Lung (tissue), 12 donors: ENCODE data around the gene EHD3. TPM values are rescaled to one million over a fixed set of nuclear protein-coding genes. Genes with fewer than 3 reads are reported as not detected.

Experiments
- ATAC-seq: fragments of 200-7000 bp; cut with Tn5 transposase; one replicate; pipeline ENCODE4 v1.9.1; 2020; ENCODE audit warnings: moderate number of reproducible peaks; ENCODE audit not compliant: insufficient read depth, low FRiP score
- DNase-seq, 3 donors: peaks; one replicate each; pipeline ENCODE4 v3.0.0-alpha.2; 2013 to 2017
- H3K27ac ChIP-seq, 2 donors: one replicate each; pipeline ENCODE4 v1.5.1; 2013; ENCODE audit warnings: mild to moderate bottlenecking in 2 of 2, moderate library complexity in 2 of 2, control low read depth in 1 of 2, inconsistent platforms in 1 of 2, low read depth in 1 of 2, low read length in 1 of 2
- H3K27me3 ChIP-seq, 3 donors: one replicate each; pipeline ENCODE4 v1.5.1; 2013; ENCODE audit warnings: low read length in 2 of 3; ENCODE audit not compliant: control insufficient read depth in 3 of 3, insufficient read depth in 3 of 3
- H3K36me3 ChIP-seq, 4 donors: one replicate each; pipeline ENCODE4 v1.5.1; 2013; ENCODE audit warnings: low read length in 4 of 4, mild to moderate bottlenecking in 1 of 4, moderate library complexity in 1 of 4; ENCODE audit not compliant: control insufficient read depth in 4 of 4, insufficient read depth in 4 of 4
- H3K4me1 ChIP-seq, 5 donors: one replicate each; pipeline ENCODE4 v1.5.1; 2013; ENCODE audit warnings: low read length in 5 of 5, mild to moderate bottlenecking in 2 of 5, moderate library complexity in 1 of 5; ENCODE audit not compliant: control insufficient read depth in 5 of 5, insufficient read depth in 5 of 5
- H3K4me3 ChIP-seq: one replicate; pipeline ENCODE4 v1.5.1; 2013; ENCODE audit warnings: mild to moderate bottlenecking, control low read depth, moderate library complexity
- H3K9ac ChIP-seq, 2 donors: one replicate each; pipeline ENCODE4 v1.5.1; 2013; ENCODE audit warnings: low read length in 2 of 2, control low read depth in 1 of 2; ENCODE audit not compliant: insufficient read depth in 1 of 2
- H3K9me3 ChIP-seq, 4 donors: one replicate each; pipeline ENCODE4 v1.5.1; 2013; ENCODE audit warnings: low read length in 3 of 4, mild to moderate bottlenecking in 1 of 4, moderate library complexity in 1 of 4; ENCODE audit not compliant: control insufficient read depth in 4 of 4, insufficient read depth in 3 of 4
- CTCF ChIP-seq: IDR thresholded peaks from 2 replicates; pipeline ENCODE4 v1.5.1; 2012; ENCODE audit warnings: mild to moderate bottlenecking; ENCODE audit errors: control extremely low read depth, extremely low read depth
- WGBS, 2 donors: extraction: QIAGEN DNeasy Blood & Tissue Kit; methylation state at CpG; one replicate each; pipeline ENCODE4 v1.1.7; 2013; 5-methylcytosine and 5-hydroxymethylcytosine counted together
- polyA plus RNA-seq, 2 donors: library from polyadenylated mRNA; stranded (reverse); fragments of 200-250 nt; gene quantifications; one replicate each; pipeline ENCODE4 v1.2.1, GENCODE V29; 2013
- total RNA-seq, 2 donors: library from RNA; depleted of rRNA in 1 of 2; stranded (reverse); fragments of >200 nt in 1 of 2; gene quantifications; one replicate each; pipeline ENCODE4 v1.2.1, GENCODE V29; 2014 to 2021
- donor health status: control.
- donor health status: control.
- donor health status: Bipolar disorder and iron deficiency.
- donor health status: healthy.
- donor health status: DM: yes; HTN: yes; CAD: no.

The EHD3 gene
- total and polyA plus RNA-seq, 4 donors = 1.5 to 9.5 (median 5.1) TPM

DNA sequence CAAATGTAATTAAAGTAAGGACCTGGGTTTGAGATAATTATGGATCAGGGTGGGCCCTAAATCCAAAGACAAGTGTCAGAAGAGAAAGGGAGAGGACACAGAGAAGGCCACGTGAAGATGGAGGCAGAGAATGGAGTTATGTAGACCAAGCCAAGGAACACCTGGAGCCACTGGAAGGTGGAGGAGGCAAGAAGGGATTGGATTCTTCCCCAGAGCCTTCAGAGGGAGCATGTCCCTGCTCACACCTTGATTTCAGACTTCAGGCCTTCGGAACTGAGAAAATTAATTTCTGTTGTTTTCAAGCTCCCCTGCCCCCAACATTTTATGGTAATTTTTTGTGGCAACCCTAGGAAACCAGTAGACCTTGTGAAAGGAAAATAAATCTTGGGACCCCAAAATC, 36.3 kb upstream of the EHD3 start:
- no peak overlapping the region for H3K9ac ChIP-seq
- no peak overlapping the region for H3K4me3 ChIP-seq
- peaks cover 0 to 1% (median 0%) of the 10 kb centered on the region in 4 donors for H3K9me3 ChIP-seq
- ATAC-seq = no peak
- no peaks in the 10 kb centered on the region for H3K36me3 ChIP-seq
- no peaks in the 10 kb centered on the region for H3K27me3 ChIP-seq
- 92 to 93% methylated on average over 2 of the region's 2 CpGs for WGBS, 2 donors
- no peak for TF ChIP-seq CTCF
- H3K4me1 ChIP-seq = peaks cover 0 to 9% (median 0%) of the 10 kb centered on the region in 5 donors
- DNase-seq = no peak
- H3K27ac ChIP-seq = no peak overlapping the region

DNA sequence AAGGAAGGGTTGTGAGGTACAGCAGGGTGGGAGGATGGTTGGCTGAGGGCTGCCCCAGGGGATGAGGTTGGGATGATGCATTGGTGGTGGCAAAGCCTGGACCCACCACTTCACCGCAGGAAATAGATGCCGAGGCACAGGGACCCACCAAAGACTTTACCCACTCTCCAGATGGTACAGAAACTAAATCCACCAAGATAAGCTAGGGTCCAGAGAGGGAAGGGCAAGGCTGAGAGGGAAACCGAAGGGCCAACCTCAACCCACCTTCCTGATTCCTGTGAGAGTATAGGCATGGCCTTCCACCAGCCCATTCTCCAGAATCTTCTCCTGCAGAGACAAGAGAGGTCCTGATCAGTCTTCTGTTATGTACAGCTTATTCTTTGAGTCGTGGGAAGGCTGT, 34.7 kb upstream of the EHD3 start:
- no peaks in the 10 kb centered on the region for H3K9me3 ChIP-seq
- no peak for TF ChIP-seq CTCF
- DNase-seq (no peak), ATAC-seq (no peak)
- H3K36me3 ChIP-seq = no peaks in the 10 kb centered on the region
- no peak overlapping the region for H3K27ac ChIP-seq
- WGBS, 2 donors = 79 to 91% methylated on average over 4 of the region's 4 CpGs
- no peak overlapping the region for H3K4me3 ChIP-seq
- peaks cover 0 to 9% (median 0%) of the 10 kb centered on the region in 5 donors for H3K4me1 ChIP-seq
- no peaks in the 10 kb centered on the region for H3K27me3 ChIP-seq
- H3K9ac ChIP-seq = no peak overlapping the region

- H3K9me3 ChIP-seq = no peaks in the 10 kb centered on the region
- H3K9ac ChIP-seq = no peak overlapping the region
- DNase-seq (no peak), ATAC-seq (no peak)
- H3K4me1 ChIP-seq = peaks cover 0 to 9% (median 0%) of the 10 kb centered on the region in 5 donors
- H3K27ac ChIP-seq = no peak overlapping the region
- no peaks in the 10 kb centered on the region for H3K36me3 ChIP-seq
- no peak overlapping the region for H3K4me3 ChIP-seq
- no peaks in the 10 kb centered on the region for H3K27me3 ChIP-seq
- 88 to 98% methylated on average over 9 of the region's 9 CpGs for WGBS, 2 donors
- no peak for TF ChIP-seq CTCF
Observed at GRCh38 chr2:31200972-31201371, 33.0 kb upstream of the EHD3 start.

GRCh38 chr2:31202041-31202440, 31.9 kb upstream of the EHD3 start:
- ATAC-seq (no peak), DNase-seq (peak; percentile 35 to 72 (median 43))
- Histone ChIP-seq H3K36me3 (no peaks in the 10 kb centered on the region), H3K27me3 (no peaks in the 10 kb centered on the region), H3K4me1 (peaks cover 0 to 9% (median 0%) of the 10 kb centered on the region in 5 donors), H3K27ac (no peak overlapping the region), H3K9ac (no peak overlapping the region), H3K4me3 (no peak overlapping the region), H3K9me3 (no peaks in the 10 kb centered on the region)
- TF ChIP-seq CTCF = no peak
- WGBS, 2 donors = 73 to 86% methylated on average over 5 of the region's 5 CpGs
